T-cell (primary cell): ENCODE measurements around the gene RBM23. TPM values are rescaled to one million over a fixed set of nuclear protein-coding genes. Genes with fewer than 3 reads are reported as not detected.
A peak's percentile ranks its signal among the peaks of the same experiment; 100 is the strongest.

Experiments used
- ATAC-seq, 4 experiments: fragments of 200-7000 bp in 3 of 4; fragments of 150-1000 bp in 1 of 4; cut with Tn5 transposase; replicated peaks in 1 of 4; 1 replicate in 3 of 4; 2 replicates in 1 of 4; pipeline ENCODE4 v1.10.0; 2021; ENCODE audit warnings: moderate library complexity in 3 of 4, mild to moderate bottlenecking in 2 of 4, moderate number of reproducible peaks in 1 of 4
- CTCF ChIA-PET, 2 donors: fragments of 300-600 bp; sonication (Branson Sonifier 250); formaldehyde crosslinking; loops; one replicate each; lab custom pipeline; 2022; ENCODE audit warnings: antibody characterized with exemption in 2 of 2; lab: Charles Lee
- POLR2A ChIA-PET, 2 donors: fragments of 300-600 bp; sonication (Branson Sonifier 250); formaldehyde crosslinking; loops; one replicate each; lab custom pipeline; 2022; ENCODE audit warnings: antibody characterized with exemption in 2 of 2; lab: Charles Lee
- DNase-seq, 35 experiments: peaks; one replicate each; pipeline versions ENCODE4 v3.0.0 to v3.0.0-alpha.2; 2013 to 2023
- H3K27ac ChIP-seq: one replicate; pipeline ENCODE4 v1.5.1; 2013; ENCODE audit warnings: low read length
- H3K27me3 ChIP-seq, 2 experiments: replicated peaks in 1 of 2; 1 replicate in 1 of 2; 2 replicates in 1 of 2; pipeline versions ENCODE4 v1.6.1 to v1.7.0; 2013; ENCODE audit warnings: low read length in 1 of 2, mixed read lengths in 1 of 2; ENCODE audit not compliant: control insufficient read depth in 2 of 2, insufficient read depth in 2 of 2; ENCODE audit errors: extremely low read depth in 1 of 2
- H3K36me3 ChIP-seq, 2 donors: 1 replicate in 1 of 2; 2 replicates in 1 of 2; pipeline versions ENCODE4 v1.6.1 to v1.7.0; 2013; ENCODE audit warnings: low read length in 1 of 2; ENCODE audit not compliant: control insufficient read depth in 2 of 2, insufficient read depth in 1 of 2; ENCODE audit errors: extremely low read depth in 1 of 2
- H3K4me1 ChIP-seq, 2 experiments: 1 replicate in 1 of 2; 2 replicates in 1 of 2; pipeline versions ENCODE4 v1.6.1 to v1.7.0; 2013; ENCODE audit warnings: low read length in 2 of 2, mixed read lengths in 1 of 2; ENCODE audit not compliant: insufficient read depth in 2 of 2, control insufficient read depth in 1 of 2; ENCODE audit errors: extremely low read depth in 1 of 2
- H3K4me3 ChIP-seq, 2 donors: 1 replicate in 1 of 2; 2 replicates in 1 of 2; pipeline versions ENCODE4 v1.5.1 to v1.7.0; 2013; ENCODE audit warnings: mild to moderate bottlenecking in 2 of 2, low read length in 1 of 2, moderate library complexity in 1 of 2; ENCODE audit not compliant: control insufficient read depth in 1 of 2; ENCODE audit errors: extremely low read depth in 1 of 2
- H3K9me3 ChIP-seq: 2 replicates; pipeline ENCODE4 v1.7.0; 2013
- H3K27ac Mint-ChIP-seq, 2 donors: one replicate each; pipeline ENCODE4 v1.8.0; 2020 to 2021; ENCODE audit warnings: mild to moderate bottlenecking in 2 of 2, mixed read lengths in 2 of 2
- H3K27me3 Mint-ChIP-seq, 2 donors: one replicate each; pipeline ENCODE4 v1.8.0; 2021 to 2022; ENCODE audit warnings: mixed read lengths in 2 of 2
- H3K36me3 Mint-ChIP-seq: one replicate; pipeline ENCODE4 v1.8.0; 2021; ENCODE audit warnings: mixed read lengths
- H3K4me1 Mint-ChIP-seq, 3 donors: one replicate each; pipeline ENCODE4 v1.8.0; 2020 to 2022; ENCODE audit warnings: mixed read lengths in 3 of 3, mild to moderate bottlenecking in 1 of 3
- H3K4me3 Mint-ChIP-seq, 3 donors: one replicate each; pipeline ENCODE4 v1.8.0; 2020 to 2022; ENCODE audit warnings: mild to moderate bottlenecking in 3 of 3, mixed read lengths in 3 of 3, moderate library complexity in 3 of 3
- H3K9me3 Mint-ChIP-seq, 3 donors: one replicate each; pipeline ENCODE4 v1.8.0; 2020 to 2022; ENCODE audit warnings: mixed read lengths in 3 of 3
- WGBS: methylation state at CpG from one replicate; pipeline ENCODE4 v1.1.5; 2013; ENCODE audit warnings: missing lambda C conversion rate; ENCODE audit not compliant: insufficient coverage; 5-methylcytosine and 5-hydroxymethylcytosine counted together
- total RNA-seq, 35 experiments: library from RNA in 6 of 35; stranded (reverse) in 6 of 35; fragments of 120-200 nt in 1 of 35; gene quantifications; one replicate each; pipeline versions ENCODE4 v1.2.1 to v1.2.4 and lab custom pipeline; 2013 to 2026

Gene RBM23
- total RNA-seq, 5 donors from 2014 or later (not counting 1 experiment from before 2014, with no cell fraction given): 88.7 to 102 (median 94.7) TPM

DNA sequence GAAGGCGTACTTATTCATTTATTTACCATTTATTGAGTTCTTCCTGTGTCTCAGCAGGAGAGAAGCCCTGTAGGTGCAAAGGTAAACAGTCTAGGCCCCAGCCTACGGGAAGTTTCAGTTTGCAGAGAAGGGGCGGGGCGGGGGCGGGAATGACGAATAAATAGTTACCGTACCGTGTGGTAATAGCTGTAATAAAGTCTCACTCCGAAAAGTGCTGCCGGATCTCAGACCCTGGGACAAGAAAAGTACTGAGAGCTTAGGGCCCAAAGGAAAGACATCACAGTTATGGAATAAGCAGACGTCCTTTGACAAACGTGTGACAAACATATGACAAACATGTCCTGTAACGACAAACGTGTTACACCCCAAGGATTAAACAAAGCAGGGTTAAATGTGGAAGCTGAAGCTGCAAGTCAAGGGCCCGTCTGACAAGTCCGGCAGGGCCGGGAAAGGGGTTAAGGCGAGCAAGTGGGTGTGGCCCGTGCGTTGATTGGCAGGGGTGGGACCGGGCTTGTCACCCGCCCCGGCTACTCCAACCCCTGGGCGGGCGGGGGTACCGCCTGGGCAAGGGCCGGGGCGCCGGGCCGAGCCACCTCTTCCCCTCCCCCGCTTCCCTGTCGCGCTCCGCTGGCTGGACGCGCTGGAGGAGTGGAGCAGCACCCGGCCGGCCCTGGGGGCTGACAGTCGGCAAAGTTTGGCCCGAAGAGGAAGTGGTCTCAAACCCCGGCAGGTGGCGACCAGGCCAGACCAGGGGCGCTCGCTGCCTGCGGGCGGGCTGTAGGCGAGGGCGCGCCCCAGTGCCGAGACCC is 47.5 kb downstream of the RBM23 start, which contains the start of gene LRP10:
TSS of gene LRP10 (plus strand) at position 517 of the 809 bp plus-strand sequence. CDS start 564 bp downstream, outside the sequence.
- Histone ChIP-seq H3K4me1 (peaks cover 12 to 55% of the 10 kb centered on the region in 2 experiments), H3K36me3 (peaks cover 7 to 31% of the 10 kb centered on the region in 2 donors), H3K27ac (peak within 1 kb of the TSS; percentile 91), H3K27me3 (no peaks in the 10 kb centered on the region), H3K9me3 (no peaks in the 10 kb centered on the region), H3K4me3 (peak within 1 kb of the TSS; percentile 78 to 80)
- ChIA-PET POLR2A (interaction anchor here (0.5 to 1.5 kb wide), 7 partner anchors 10 to 163 kb away, joined by 3 to 10 read pairs (median 4); partner anchors contain the start of genes OXA1L (in 1 of the 2) and RBM23 (in 1 of the 2)), CTCF (interaction anchor here (0.5 to 3.5 kb wide), 23 partner anchors 9 to 315 kb away, joined by 3 to 35 read pairs (median 4); partner anchors contain the start of genes ACIN1 (in 1 of the 2), OXA1L (in 1 of the 2), PRMT5 (in 1 of the 2) and RBM23 (in 1 of the 2))
- Mint-ChIP-seq H3K27ac (peak within 1 kb of the TSS; percentile 97 to 98), H3K9me3 (no peaks in the 10 kb centered on the region), H3K4me1 (peaks cover 31 to 50% (median 47%) of the 10 kb centered on the region in 3 donors), H3K36me3 (peaks cover 21% of the 10 kb centered on the region), H3K4me3 (peak within 1 kb of the TSS; percentile 86 to 92 (median 91)), H3K27me3 (no peaks in the 10 kb centered on the region)
- WGBS: under 1% methylated on average over 48 of the region's 50 CpGs
- DNase-seq: peak; percentile 48 to 83 (median 61)
- ATAC-seq: peak; percentile 77 to 80 (median 78)

DNA sequence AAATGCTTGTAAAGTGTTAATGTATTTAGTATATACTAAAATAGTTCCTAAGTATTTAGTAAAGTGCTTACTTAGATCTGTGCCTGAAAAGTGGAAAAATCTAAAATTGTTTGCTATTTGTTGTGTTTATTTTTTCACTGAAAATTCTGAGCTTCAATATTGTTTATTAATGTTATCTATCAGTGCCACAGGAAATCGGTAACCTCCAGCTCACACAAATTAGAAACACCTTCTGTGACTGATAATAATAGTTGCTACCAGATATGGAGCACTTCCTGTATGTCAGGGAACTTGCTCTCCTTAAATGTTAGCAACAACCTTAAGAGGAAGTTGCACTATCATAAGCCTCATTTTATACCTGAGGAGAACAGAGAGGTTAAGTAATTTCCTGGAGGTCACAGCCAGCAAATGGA is 48.1 kb downstream of the RBM23 start:
- no CpG with 5 or more reads among the region's 1 CpG for WGBS

DNA sequence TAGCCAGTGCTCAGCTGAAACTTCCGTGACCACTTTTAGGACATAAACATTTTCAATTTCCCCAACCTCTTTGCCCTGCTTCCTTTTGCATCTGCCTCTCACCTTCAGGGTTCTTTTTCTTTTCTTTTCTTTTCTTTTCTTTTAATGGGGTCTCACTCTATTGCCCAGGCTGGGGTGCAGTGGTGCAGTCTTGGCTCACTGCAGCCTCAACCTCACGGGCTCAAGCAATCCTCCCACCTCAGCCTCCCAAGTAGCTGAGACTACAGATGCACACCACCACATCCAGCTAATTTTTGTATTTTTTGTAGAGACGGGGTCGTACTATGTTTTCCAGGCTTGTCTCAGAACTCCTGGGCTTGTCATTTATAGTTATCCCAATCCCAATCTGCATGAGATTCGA is 52.1 kb downstream of the RBM23 start:
- Histone ChIP-seq H3K4me1 (peaks cover 7 to 19% of the 10 kb centered on the region in 2 experiments), H3K27ac (no peak overlapping the region), H3K9me3 (no peaks in the 10 kb centered on the region), H3K36me3 (no peaks in the 10 kb centered on the region), H3K4me3 (no peak overlapping the region), H3K27me3 (peaks cover 0 to 4% of the 10 kb centered on the region in 2 experiments)
- H3K36me3 Mint-ChIP-seq: peaks cover 1% of the 10 kb centered on the region
- no peaks in the 10 kb centered on the region for H3K9me3 Mint-ChIP-seq
- no peak overlapping the region for H3K4me3 Mint-ChIP-seq
- peak overlapping the region; percentile 59 to 81 for H3K27ac Mint-ChIP-seq
- H3K4me1 Mint-ChIP-seq: peaks cover 17 to 34% (median 27%) of the 10 kb centered on the region in 3 donors
- ChIA-PET CTCF (interaction anchor here in 1 of 2 donors (0.5 kb wide), 1 partner anchor 39 kb away, joined by 3 read pairs; no protein-coding TSS in a partner anchor), POLR2A (no interaction called here)
- H3K27me3 Mint-ChIP-seq: no peaks in the 10 kb centered on the region
- no peak for DNase-seq
- no peak for ATAC-seq
- no CpG with 5 or more reads among the region's 5 CpGs for WGBS

More for the DNA sequence above, 48.1 kb downstream of the RBM23 start:
- Histone ChIP-seq H3K27me3 (no peaks in the 10 kb centered on the region), H3K4me3 (peak overlapping the region; percentile 78 to 80), H3K9me3 (no peaks in the 10 kb centered on the region), H3K4me1 (peaks cover 12 to 49% of the 10 kb centered on the region in 2 experiments), H3K27ac (peak overlapping the region; percentile 91), H3K36me3 (peaks cover 2 to 25% of the 10 kb centered on the region in 2 donors)
- Mint-ChIP-seq H3K4me3 (peak overlapping the region; percentile 86 to 92 (median 91)), H3K36me3 (peaks cover 15% of the 10 kb centered on the region), H3K9me3 (no peaks in the 10 kb centered on the region), H3K27me3 (no peaks in the 10 kb centered on the region), H3K27ac (peak overlapping the region; percentile 97 to 98), H3K4me1 (peaks cover 30 to 51% (median 46%) of the 10 kb centered on the region in 3 donors)
- DNase-seq: no peak
- POLR2A ChIA-PET: interaction anchor here (0.6 to 1.5 kb wide), 6 partner anchors 10 to 104 kb away, joined by 3 to 10 read pairs (median 4); partner anchors contain the start of genes OXA1L (in 1 of the 2) and RBM23 (in 1 of the 2)
- ATAC-seq: peak in 3 of 4 experiments; percentile 51 to 61 (median 61)
- CTCF ChIA-PET: interaction anchor here (0.5 to 3.5 kb wide), 18 partner anchors 8 to 315 kb away, joined by 3 to 35 read pairs (median 5); partner anchors contain the start of genes ACIN1 (in 1 of the 2), OXA1L (in 1 of the 2) and RBM23 (in 1 of the 2)

DNA sequence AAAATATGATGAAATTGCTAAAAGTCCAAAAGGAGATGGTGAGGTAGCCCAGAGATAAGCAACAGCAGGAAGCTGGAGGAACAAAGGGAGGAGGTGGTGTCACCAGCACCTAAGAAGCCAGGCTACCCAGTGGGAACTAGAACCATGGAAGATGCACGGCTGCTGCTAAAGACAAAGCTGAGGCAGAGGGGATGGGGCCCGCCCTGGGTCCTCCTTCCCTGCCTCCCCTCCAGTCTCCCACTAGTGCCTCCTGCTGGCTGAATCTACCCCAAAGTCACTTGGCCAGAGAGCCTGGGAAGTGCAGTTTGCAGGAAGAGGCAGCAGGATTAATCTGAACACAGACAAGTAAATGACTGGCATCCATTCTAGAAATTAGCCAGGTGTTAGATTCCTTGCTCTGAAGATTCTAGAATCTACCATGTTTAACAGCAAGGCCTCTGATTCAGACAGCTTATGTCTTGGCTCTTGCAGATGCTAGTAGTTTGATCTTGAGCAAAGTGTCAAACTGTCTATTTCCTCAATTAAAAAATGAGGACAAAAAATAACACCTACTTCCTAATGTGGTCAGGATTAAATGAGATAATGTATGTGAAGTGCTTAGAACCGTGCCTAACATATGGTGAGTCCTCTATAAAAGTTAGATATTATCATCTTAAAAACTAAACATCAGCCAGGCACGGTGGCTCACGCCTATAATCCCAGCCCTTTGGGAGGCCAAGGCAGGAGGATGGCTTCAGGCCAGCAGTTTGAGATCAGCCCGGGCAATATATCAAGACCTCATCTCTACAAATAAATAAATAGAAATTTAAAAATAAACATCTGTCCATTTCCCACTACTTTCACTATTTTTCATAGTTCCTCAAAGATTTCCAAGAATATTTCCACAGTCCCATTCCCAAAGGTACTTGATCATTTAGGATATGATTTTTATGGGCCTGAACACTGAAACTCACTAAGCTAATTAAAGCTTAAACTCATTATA is 53.2 kb downstream of the RBM23 start:
- Histone ChIP-seq H3K36me3 (no peaks in the 10 kb centered on the region), H3K27ac (no peak overlapping the region), H3K4me3 (no peak overlapping the region), H3K9me3 (no peaks in the 10 kb centered on the region), H3K4me1 (peaks cover 5 to 16% of the 10 kb centered on the region in 2 experiments), H3K27me3 (peaks cover 0 to 9% of the 10 kb centered on the region in 2 experiments)
- ATAC-seq: no peak
- peak in 1 of 35 experiments; percentile 27 for DNase-seq
- Mint-ChIP-seq H3K36me3 (peaks cover 4% of the 10 kb centered on the region), H3K27me3 (no peaks in the 10 kb centered on the region), H3K9me3 (no peaks in the 10 kb centered on the region), H3K4me3 (no peak overlapping the region), H3K4me1 (peaks cover 15 to 30% (median 22%) of the 10 kb centered on the region in 3 donors), H3K27ac (peak overlapping the region in 1 of 2 donors; percentile 55)
- CTCF ChIA-PET: interaction anchor here (0.5 to 0.7 kb wide), 5 partner anchors 12 to 284 kb away, joined by 3 to 5 read pairs (median 4); no protein-coding TSS in a partner anchor
- POLR2A ChIA-PET: no interaction called here
- WGBS: 85% methylated on average over 4 of the region's 6 CpGs

DNA sequence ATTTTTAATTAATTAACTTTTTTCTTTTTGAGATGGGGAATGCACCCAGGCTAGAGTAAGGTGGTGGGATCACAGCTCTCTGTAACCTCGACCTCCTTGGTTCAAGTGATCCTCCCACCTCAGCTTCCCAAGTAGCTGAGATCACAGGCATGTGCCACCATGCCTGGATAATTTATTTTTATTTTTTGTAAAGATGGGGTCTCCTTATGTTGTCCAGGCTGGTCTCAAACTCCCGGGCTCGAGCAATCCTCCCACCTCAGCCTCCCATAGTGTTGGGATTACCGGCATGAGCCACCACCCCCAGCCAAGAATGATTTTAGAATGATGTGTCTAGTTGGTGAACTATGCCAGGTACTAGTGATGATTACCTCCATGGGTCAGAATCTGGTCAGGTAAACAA is 54.0 kb downstream of the RBM23 start:
- peaks cover 9 to 23% (median 15%) of the 10 kb centered on the region in 3 donors for H3K4me1 Mint-ChIP-seq
- Histone ChIP-seq H3K4me3 (no peak overlapping the region), H3K9me3 (no peaks in the 10 kb centered on the region), H3K4me1 (peaks cover 0 to 9% of the 10 kb centered on the region in 2 experiments), H3K27me3 (peaks cover 0 to 15% of the 10 kb centered on the region in 2 experiments), H3K36me3 (no peaks in the 10 kb centered on the region), H3K27ac (no peak overlapping the region)
- no peaks in the 10 kb centered on the region for H3K27me3 Mint-ChIP-seq
- H3K9me3 Mint-ChIP-seq: no peaks in the 10 kb centered on the region
- no CpG with 5 or more reads among the region's 4 CpGs for WGBS
- peak overlapping the region in 1 of 2 donors; percentile 55 for H3K27ac Mint-ChIP-seq
- ChIA-PET POLR2A (interaction anchor here in 1 of 2 donors (0.6 kb wide), 1 partner anchor 960 kb away, joined by 3 read pairs; no protein-coding TSS in a partner anchor), CTCF (no interaction called here)
- H3K36me3 Mint-ChIP-seq: peaks cover 4% of the 10 kb centered on the region
- no peak for ATAC-seq
- H3K4me3 Mint-ChIP-seq: no peak overlapping the region
- no peak for DNase-seq
